T-cell (primary cell): ENCODE data around the gene ACMSD. TPM values are rescaled to one million over a fixed set of nuclear protein-coding genes. Genes with fewer than 3 reads are reported as not detected.

Source experiments
- ATAC-seq, 4 experiments: fragments of 200-7000 bp in 3 of 4; fragments of 150-1000 bp in 1 of 4; cut with Tn5 transposase; replicated peaks in 1 of 4; 1 replicate in 3 of 4; 2 replicates in 1 of 4; pipeline ENCODE4 v1.10.0; 2021; ENCODE audit warnings: moderate library complexity in 3 of 4, mild to moderate bottlenecking in 2 of 4, moderate number of reproducible peaks in 1 of 4
- CTCF ChIA-PET, 2 donors: fragments of 300-600 bp; sonication (Branson Sonifier 250); formaldehyde crosslinking; loops; one replicate each; lab custom pipeline; 2022; ENCODE audit warnings: antibody characterized with exemption in 2 of 2; lab: Charles Lee
- POLR2A ChIA-PET, 2 donors: fragments of 300-600 bp; sonication (Branson Sonifier 250); formaldehyde crosslinking; loops; one replicate each; lab custom pipeline; 2022; ENCODE audit warnings: antibody characterized with exemption in 2 of 2; lab: Charles Lee
- DNase-seq, 35 experiments: peaks; one replicate each; pipeline versions ENCODE4 v3.0.0 to v3.0.0-alpha.2; 2013 to 2023
- H3K27ac ChIP-seq: one replicate; pipeline ENCODE4 v1.5.1; 2013; ENCODE audit warnings: low read length
- H3K27me3 ChIP-seq, 2 experiments: replicated peaks in 1 of 2; 1 replicate in 1 of 2; 2 replicates in 1 of 2; pipeline versions ENCODE4 v1.6.1 to v1.7.0; 2013; ENCODE audit warnings: low read length in 1 of 2, mixed read lengths in 1 of 2; ENCODE audit not compliant: control insufficient read depth in 2 of 2, insufficient read depth in 2 of 2; ENCODE audit errors: extremely low read depth in 1 of 2
- H3K36me3 ChIP-seq, 2 donors: 1 replicate in 1 of 2; 2 replicates in 1 of 2; pipeline versions ENCODE4 v1.6.1 to v1.7.0; 2013; ENCODE audit warnings: low read length in 1 of 2; ENCODE audit not compliant: control insufficient read depth in 2 of 2, insufficient read depth in 1 of 2; ENCODE audit errors: extremely low read depth in 1 of 2
- H3K4me1 ChIP-seq, 2 experiments: 1 replicate in 1 of 2; 2 replicates in 1 of 2; pipeline versions ENCODE4 v1.6.1 to v1.7.0; 2013; ENCODE audit warnings: low read length in 2 of 2, mixed read lengths in 1 of 2; ENCODE audit not compliant: insufficient read depth in 2 of 2, control insufficient read depth in 1 of 2; ENCODE audit errors: extremely low read depth in 1 of 2
- H3K4me3 ChIP-seq, 2 donors: 1 replicate in 1 of 2; 2 replicates in 1 of 2; pipeline versions ENCODE4 v1.5.1 to v1.7.0; 2013; ENCODE audit warnings: mild to moderate bottlenecking in 2 of 2, low read length in 1 of 2, moderate library complexity in 1 of 2; ENCODE audit not compliant: control insufficient read depth in 1 of 2; ENCODE audit errors: extremely low read depth in 1 of 2
- H3K9me3 ChIP-seq: 2 replicates; pipeline ENCODE4 v1.7.0; 2013
- H3K27ac Mint-ChIP-seq, 2 donors: one replicate each; pipeline ENCODE4 v1.8.0; 2020 to 2021; ENCODE audit warnings: mild to moderate bottlenecking in 2 of 2, mixed read lengths in 2 of 2
- H3K27me3 Mint-ChIP-seq, 2 donors: one replicate each; pipeline ENCODE4 v1.8.0; 2021 to 2022; ENCODE audit warnings: mixed read lengths in 2 of 2
- H3K36me3 Mint-ChIP-seq: one replicate; pipeline ENCODE4 v1.8.0; 2021; ENCODE audit warnings: mixed read lengths
- H3K4me1 Mint-ChIP-seq, 3 donors: one replicate each; pipeline ENCODE4 v1.8.0; 2020 to 2022; ENCODE audit warnings: mixed read lengths in 3 of 3, mild to moderate bottlenecking in 1 of 3
- H3K4me3 Mint-ChIP-seq, 3 donors: one replicate each; pipeline ENCODE4 v1.8.0; 2020 to 2022; ENCODE audit warnings: mild to moderate bottlenecking in 3 of 3, mixed read lengths in 3 of 3, moderate library complexity in 3 of 3
- H3K9me3 Mint-ChIP-seq, 3 donors: one replicate each; pipeline ENCODE4 v1.8.0; 2020 to 2022; ENCODE audit warnings: mixed read lengths in 3 of 3
- WGBS: methylation state at CpG from one replicate; pipeline ENCODE4 v1.1.5; 2013; ENCODE audit warnings: missing lambda C conversion rate; ENCODE audit not compliant: insufficient coverage; 5-methylcytosine and 5-hydroxymethylcytosine counted together
- total RNA-seq, 35 experiments: library from RNA in 6 of 35; stranded (reverse) in 6 of 35; fragments of 120-200 nt in 1 of 35; gene quantifications; one replicate each; pipeline versions ENCODE4 v1.2.1 to v1.2.4 and lab custom pipeline; 2013 to 2026

The ACMSD gene
- total RNA-seq, 5 donors from 2014 or later (not counting 1 experiment from before 2014, with no cell fraction given), result 0.20 TPM; not detected in 4

GRCh38 chr2:134924912-134925311 is 86.5 kb downstream of the ACMSD start:
- peaks cover 22 to 31% of the 10 kb centered on the region in 2 experiments for H3K4me1 ChIP-seq
- ChIA-PET POLR2A (no interaction called here), CTCF (no interaction called here)
- no CpG with 5 or more reads among the region's 1 CpG for WGBS
- peaks cover 69 to 84% (median 84%) of the 10 kb centered on the region in 3 donors for H3K4me1 Mint-ChIP-seq
- no peaks in the 10 kb centered on the region for H3K9me3 Mint-ChIP-seq
- ATAC-seq (no peak), DNase-seq (no peak)
- peak overlapping the region in 1 of 2 donors; percentile 24 for H3K27ac Mint-ChIP-seq
- H3K4me3 Mint-ChIP-seq, result peak overlapping the region in 1 of 3 donors; percentile 60
- no peak overlapping the region for H3K4me3 ChIP-seq
- peaks cover 29% of the 10 kb centered on the region for H3K36me3 Mint-ChIP-seq
- H3K9me3 ChIP-seq, result no peaks in the 10 kb centered on the region
- no peaks in the 10 kb centered on the region for H3K27me3 ChIP-seq
- no peaks in the 10 kb centered on the region for H3K27me3 Mint-ChIP-seq
- peaks cover 3 to 25% of the 10 kb centered on the region in 2 donors for H3K36me3 ChIP-seq
- no peak overlapping the region for H3K27ac ChIP-seq

GRCh38 chr2:134926231-134926931 is 88.0 kb downstream of the ACMSD start:
- H3K27me3 ChIP-seq, result no peaks in the 10 kb centered on the region
- POLR2A ChIA-PET, result interaction anchor here in 1 of 2 donors (0.7 kb wide), 1 partner anchor 8 kb away, joined by 3 read pairs; the partner anchor contains the start of gene CCNT2
- Mint-ChIP-seq H3K36me3 (peaks cover 31% of the 10 kb centered on the region), H3K9me3 (no peaks in the 10 kb centered on the region), H3K27me3 (no peaks in the 10 kb centered on the region), H3K27ac (peak overlapping the region; percentile 3 to 37), H3K4me1 (peaks cover 74 to 87% (median 86%) of the 10 kb centered on the region in 3 donors), H3K4me3 (peak overlapping the region; percentile 11 to 60 (median 59))
- CTCF ChIA-PET, result interaction anchor here in 1 of 2 donors (1.1 kb wide), 1 partner anchor 8 kb away, joined by 3 read pairs; the partner anchor contains the start of gene CCNT2
- H3K4me1 ChIP-seq, result peaks cover 23 to 24% of the 10 kb centered on the region in 2 experiments
- 91% methylated on average over 3 of the region's 3 CpGs for WGBS
- peaks cover 3 to 25% of the 10 kb centered on the region in 2 donors for H3K36me3 ChIP-seq
- no peak overlapping the region for H3K27ac ChIP-seq
- H3K4me3 ChIP-seq, result no peak overlapping the region
- DNase-seq (no peak), ATAC-seq (no peak)
- H3K9me3 ChIP-seq, result no peaks in the 10 kb centered on the region

GRCh38 chr2:134927195-134927594 is 88.8 kb downstream of the ACMSD start:
- peaks cover 20 to 27% of the 10 kb centered on the region in 2 experiments for H3K4me1 ChIP-seq

DNA sequence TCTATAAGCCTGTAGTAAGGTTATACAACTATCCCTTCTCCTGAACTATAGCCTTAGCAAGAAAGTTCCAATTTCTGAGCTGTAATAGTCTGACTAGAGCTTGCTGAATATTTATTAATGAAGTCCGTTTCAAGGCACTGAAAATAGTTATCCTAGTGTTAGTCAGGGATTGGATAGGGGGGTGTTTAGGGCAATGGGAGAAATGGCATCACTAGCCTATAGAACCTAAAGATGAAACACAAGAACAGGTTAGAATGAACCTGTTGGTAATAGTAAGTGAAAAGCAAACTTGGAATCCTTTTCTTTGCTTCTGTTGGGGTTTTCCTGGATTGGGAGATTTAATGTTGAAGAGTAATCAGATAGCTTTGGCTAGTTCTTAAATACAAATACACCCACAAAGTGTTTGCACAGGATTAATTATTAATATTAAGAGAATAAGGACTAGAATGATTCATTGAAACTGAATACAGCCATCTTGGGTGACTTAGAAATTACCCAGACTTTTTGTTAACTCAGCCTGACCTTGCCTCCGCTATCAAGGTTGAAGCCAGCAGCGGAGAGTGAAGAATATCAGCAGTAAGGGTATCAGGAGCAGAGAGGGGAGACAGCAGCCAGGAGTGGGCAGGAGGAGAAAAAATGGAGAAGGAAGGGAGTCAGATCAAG is 94.6 kb downstream of the ACMSD start:
- POLR2A ChIA-PET, result interaction anchor here in 1 of 2 donors (1.2 kb wide), 1 partner anchor 89 kb away, joined by 3 read pairs; no protein-coding TSS in a partner anchor
- DNase-seq (no peak), ATAC-seq (no peak)
- Histone ChIP-seq H3K9me3 (no peaks in the 10 kb centered on the region), H3K4me1 (peaks cover 13 to 25% of the 10 kb centered on the region in 2 experiments), H3K27ac (no peak overlapping the region), H3K4me3 (no peak overlapping the region), H3K36me3 (peaks cover 0 to 6% of the 10 kb centered on the region in 2 donors), H3K27me3 (no peaks in the 10 kb centered on the region)
- peaks cover 29% of the 10 kb centered on the region for H3K36me3 Mint-ChIP-seq
- peaks cover 66 to 77% (median 73%) of the 10 kb centered on the region in 3 donors for H3K4me1 Mint-ChIP-seq
- peak overlapping the region in 1 of 3 donors; percentile 23 for H3K4me3 Mint-ChIP-seq
- no peak overlapping the region for H3K27ac Mint-ChIP-seq
- whole genome bisulfite sequencing, result 100% methylated on average over 3 of the region's 3 CpGs
- H3K9me3 Mint-ChIP-seq, result no peaks in the 10 kb centered on the region
- no peaks in the 10 kb centered on the region for H3K27me3 Mint-ChIP-seq
- CTCF ChIA-PET, result interaction anchor here in 1 of 2 donors (1.0 kb wide), 1 partner anchor 34 kb away, joined by 3 read pairs; no protein-coding TSS in a partner anchor

More at GRCh38 chr2:134927195-134927594, 88.8 kb downstream of the ACMSD start:
- DNase-seq (no peak), ATAC-seq (no peak)
- peaks cover 32% of the 10 kb centered on the region for H3K36me3 Mint-ChIP-seq
- no peak overlapping the region for H3K27ac ChIP-seq
- H3K27me3 Mint-ChIP-seq, result no peaks in the 10 kb centered on the region
- H3K9me3 Mint-ChIP-seq, result no peaks in the 10 kb centered on the region
- peak overlapping the region in 1 of 3 donors; percentile 60 for H3K4me3 Mint-ChIP-seq
- H3K27ac Mint-ChIP-seq, result no peak overlapping the region
- POLR2A ChIA-PET, result interaction anchor here (0.6 to 0.8 kb wide), 4 partner anchors 8 to 964 kb away, joined by 3 to 4 read pairs (median 3); partner anchors contain the start of gene CCNT2 (in 1 of the 2)
- H3K4me3 ChIP-seq, result no peak overlapping the region
- peaks cover 3 to 25% of the 10 kb centered on the region in 2 donors for H3K36me3 ChIP-seq
- no peaks in the 10 kb centered on the region for H3K9me3 ChIP-seq
- no CpG with 5 or more reads among the region's 3 CpGs for WGBS
- H3K27me3 ChIP-seq, result no peaks in the 10 kb centered on the region
- CTCF ChIA-PET, result interaction anchor here (1.1 to 1.3 kb wide), 4 partner anchors 9 to 523 kb away, joined by 3 to 4 read pairs (median 4); partner anchors contain the start of gene CCNT2 (in 1 of the 2)
- peaks cover 73 to 87% (median 85%) of the 10 kb centered on the region in 3 donors for H3K4me1 Mint-ChIP-seq

DNA sequence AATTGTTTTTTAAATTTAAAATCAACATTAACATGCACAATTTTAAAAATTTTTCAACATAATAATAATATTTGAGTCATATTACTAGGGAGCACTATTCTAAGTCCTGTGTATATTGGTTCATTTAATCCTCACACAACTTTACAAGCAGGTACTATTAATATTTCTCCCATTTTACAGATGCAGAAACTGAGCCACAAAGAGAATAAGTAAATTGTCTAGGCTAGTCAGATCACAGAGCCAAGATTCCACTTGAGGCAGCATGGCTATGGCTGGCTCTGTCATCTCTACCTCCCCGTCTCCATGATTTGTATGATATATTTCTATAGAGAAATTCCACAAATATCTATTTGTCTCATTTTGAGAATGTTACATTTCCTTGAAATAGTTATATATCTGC is 95.3 kb downstream of the ACMSD start:
- H3K27ac ChIP-seq, result no peak overlapping the region
- H3K4me3 ChIP-seq, result no peak overlapping the region
- peaks cover 13 to 22% of the 10 kb centered on the region in 2 experiments for H3K4me1 ChIP-seq
- Mint-ChIP-seq H3K36me3 (peaks cover 31% of the 10 kb centered on the region), H3K27me3 (no peaks in the 10 kb centered on the region), H3K9me3 (no peaks in the 10 kb centered on the region), H3K4me1 (peaks cover 67 to 78% (median 74%) of the 10 kb centered on the region in 3 donors), H3K4me3 (peak overlapping the region in 1 of 3 donors; percentile 23), H3K27ac (no peak overlapping the region)
- no peaks in the 10 kb centered on the region for H3K9me3 ChIP-seq
- ATAC-seq, result no peak
- POLR2A ChIA-PET, result no interaction called here
- CTCF ChIA-PET, result no interaction called here
- H3K27me3 ChIP-seq, result no peaks in the 10 kb centered on the region
- H3K36me3 ChIP-seq, result peaks cover 0 to 10% of the 10 kb centered on the region in 2 donors
- no CpG with 5 or more reads among the region's 1 CpG for WGBS
- no peak for DNase-seq

DNA sequence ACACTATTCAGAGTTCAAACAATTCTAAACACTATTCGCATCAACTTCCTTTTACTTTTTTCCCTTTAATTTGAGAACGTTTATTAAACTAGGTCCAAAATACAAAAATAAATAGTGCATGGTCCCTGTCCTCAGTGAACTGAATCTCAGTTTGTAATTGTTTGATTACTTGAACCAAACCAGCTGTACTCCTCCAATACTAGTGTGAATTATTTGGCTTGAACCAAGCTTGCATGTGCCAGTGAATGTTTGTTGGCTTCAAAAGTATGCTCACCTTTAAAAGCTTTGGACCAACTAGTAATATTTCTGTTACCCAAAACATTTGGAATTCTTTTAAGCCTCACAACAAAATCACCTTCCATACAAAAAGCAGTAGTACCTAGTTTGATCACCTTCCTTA is 95.7 kb downstream of the ACMSD start:
- no peaks in the 10 kb centered on the region for H3K9me3 Mint-ChIP-seq
- Histone ChIP-seq H3K9me3 (no peaks in the 10 kb centered on the region), H3K36me3 (peaks cover 0 to 13% of the 10 kb centered on the region in 2 donors), H3K4me1 (peaks cover 13 to 22% of the 10 kb centered on the region in 2 experiments), H3K27me3 (no peaks in the 10 kb centered on the region), H3K27ac (no peak overlapping the region), H3K4me3 (no peak overlapping the region)
- no CpG with 5 or more reads among the region's 2 CpGs for WGBS
- DNase-seq (no peak), ATAC-seq (no peak)
- CTCF ChIA-PET, result interaction anchor here in 1 of 2 donors (0.5 to 1.2 kb wide), 2 partner anchors 17 to 772 kb away, joined by 3 to 4 read pairs; no protein-coding TSS in a partner anchor
- no peak overlapping the region for H3K27ac Mint-ChIP-seq
- H3K4me1 Mint-ChIP-seq, result peaks cover 67 to 76% (median 74%) of the 10 kb centered on the region in 3 donors
- POLR2A ChIA-PET, result no interaction called here
- no peaks in the 10 kb centered on the region for H3K27me3 Mint-ChIP-seq
- H3K36me3 Mint-ChIP-seq, result peaks cover 31% of the 10 kb centered on the region
- peak overlapping the region in 1 of 3 donors; percentile 10 for H3K4me3 Mint-ChIP-seq
